B cell (primary cell): ENCODE results near the gene PITPNB. TPM values are rescaled to one million over a fixed set of nuclear protein-coding genes. Genes with fewer than 3 reads are reported as not detected.

ENCODE experiments used
- ATAC-seq: fragments of 200-7000 bp; cut with Tn5 transposase; one replicate; pipeline ENCODE4 v1.10.0; 2021; ENCODE audit warnings: low read depth, mild to moderate bottlenecking, moderate number of reproducible peaks, moderate library complexity
- CTCF ChIA-PET: fragments of 350-600 bp; sonication (Branson Sonifier 250); formaldehyde crosslinking; loops from one replicate; lab custom pipeline; 2021; ENCODE audit warnings: antibody characterized with exemption, inconsistent platforms; lab: Charles Lee
- POLR2A ChIA-PET: fragments of 350-600 bp; sonication (Branson Sonifier 250); formaldehyde crosslinking; loops from one replicate; lab custom pipeline; 2021; ENCODE audit warnings: antibody characterized with exemption; lab: Charles Lee
- DNase-seq: peaks from one replicate; pipeline ENCODE4 v3.0.0; 2013
- H2AFZ ChIP-seq: 2 replicates; pipeline ENCODE4 v1.6.1; 2012; ENCODE audit warnings: mild to moderate bottlenecking, low read depth, low read length; ENCODE audit not compliant: insufficient read depth, poor library complexity, severe bottlenecking
- H3K27ac ChIP-seq, 2 donors: 1 replicate in 1 of 2; 2 replicates in 1 of 2; pipeline ENCODE4 v1.5.1; 2012 to 2013; ENCODE audit warnings: low read length in 2 of 2, mild to moderate bottlenecking in 2 of 2, moderate library complexity in 1 of 2
- H3K27me3 ChIP-seq, 4 experiments: fragments of 200-600 bp in 1 of 4; sonication (generic) in 1 of 4; replicated peaks in 1 of 4; 1 replicate in 2 of 4; 2 replicates in 2 of 4; pipeline versions ENCODE4 v1.6.1 to v1.7.0; 2013 to 2016; ENCODE audit warnings: low read length in 3 of 4, mild to moderate bottlenecking in 2 of 4, mixed read lengths in 1 of 4, moderate library complexity in 1 of 4; ENCODE audit not compliant: insufficient read depth in 4 of 4, control insufficient read depth in 3 of 4; ENCODE audit errors: control extremely low read depth in 1 of 4
- H3K36me3 ChIP-seq, 2 experiments: replicated peaks in 1 of 2; 1 replicate in 1 of 2; 2 replicates in 1 of 2; pipeline versions ENCODE4 v1.6.1 to v1.7.1; 2013; ENCODE audit warnings: low read length in 1 of 2; ENCODE audit not compliant: insufficient read depth in 2 of 2, control insufficient read depth in 1 of 2; ENCODE audit errors: control extremely low read depth in 1 of 2, extremely low read depth in 1 of 2
- H3K4me1 ChIP-seq, 2 donors: fragments of 200-600 bp in 1 of 2; sonication (generic) in 1 of 2; 1 replicate in 1 of 2; 2 replicates in 1 of 2; pipeline versions ENCODE4 v1.5.1 to v1.6.1; 2013 to 2017; ENCODE audit warnings: low read length in 2 of 2; ENCODE audit not compliant: control insufficient read depth in 2 of 2, insufficient read depth in 2 of 2
- H3K4me2 ChIP-seq: replicated peaks from 2 replicates; pipeline ENCODE3; 2012; ENCODE audit warnings: mild to moderate bottlenecking, low read depth, low read length; ENCODE audit not compliant: poor library complexity, severe bottlenecking
- H3K4me3 ChIP-seq, 5 experiments: fragments of 200-600 bp in 1 of 5; sonication (generic) in 1 of 5; 1 replicate in 3 of 5; 2 replicates in 2 of 5; pipeline versions ENCODE4 v1.5.1 to v1.7.0; 2011 to 2016; ENCODE audit warnings: low read length in 4 of 5, mild to moderate bottlenecking in 4 of 5, low read depth in 2 of 5, control low read depth in 1 of 5, moderate library complexity in 1 of 5; ENCODE audit not compliant: insufficient read depth in 1 of 5; ENCODE audit errors: control extremely low read depth in 1 of 5, extremely low read depth in 1 of 5
- H3K79me2 ChIP-seq: fragments of 200-600 bp; sonication (generic); one replicate; pipeline ENCODE4 v1.6.0; 2016; ENCODE audit warnings: low read length; ENCODE audit not compliant: control insufficient read depth, insufficient read depth
- H3K9ac ChIP-seq: fragments of 200-600 bp; sonication (generic); 2 replicates; pipeline ENCODE4 v1.6.1; 2017; ENCODE audit warnings: mild to moderate bottlenecking, low read length, moderate library complexity
- H3K9me3 ChIP-seq, 3 donors: one replicate each; pipeline versions ENCODE4 v1.6.1 to v1.7.1; 2013; ENCODE audit warnings: low read length in 2 of 3; ENCODE audit not compliant: control insufficient read depth in 2 of 3, insufficient read depth in 1 of 3; ENCODE audit errors: control extremely low read depth in 1 of 3
- H4K20me1 ChIP-seq: 2 replicates; pipeline ENCODE4 v1.6.0; 2012; ENCODE audit warnings: mild to moderate bottlenecking, low read length; ENCODE audit not compliant: insufficient read depth, control insufficient read depth, poor library complexity, severe bottlenecking
- H3K27ac Mint-ChIP-seq: one replicate; pipeline ENCODE4 v1.8.0; 2021; ENCODE audit warnings: mixed read lengths
- H3K27me3 Mint-ChIP-seq: one replicate; pipeline ENCODE4 v1.8.0; 2021; ENCODE audit warnings: mixed read lengths
- H3K4me1 Mint-ChIP-seq: one replicate; pipeline ENCODE4 v1.8.0; 2021; ENCODE audit warnings: mixed read lengths
- H3K4me3 Mint-ChIP-seq: one replicate; pipeline ENCODE4 v1.8.0; 2021; ENCODE audit warnings: mixed read lengths
- H3K9me3 Mint-ChIP-seq: one replicate; pipeline ENCODE4 v1.8.0; 2022; ENCODE audit warnings: mixed read lengths; ENCODE audit not compliant: insufficient read depth
- CTCF ChIP-seq: fragments of 200-600 bp; IDR thresholded peaks from one replicate; pipeline ENCODE4 v1.8.0; 2022; ENCODE audit warnings: antibody characterized with exemption, mild to moderate bottlenecking
- EZH2 ChIP-seq: IDR thresholded peaks from 2 replicates; pipeline ENCODE4 v1.6.1; 2012; ENCODE audit warnings: borderline replicate concordance, low read depth, mild to moderate bottlenecking, moderate library complexity, low read length; ENCODE audit not compliant: insufficient read depth, poor library complexity, severe bottlenecking
- WGBS: methylation state at CpG from one replicate; pipeline ENCODE4 v1.1.5; 2013; ENCODE audit warnings: missing lambda C conversion rate; ENCODE audit not compliant: insufficient coverage; 5-methylcytosine and 5-hydroxymethylcytosine counted together
- intact Hi-C: fragments of 100-400 bp; cut with micrococcal nuclease; formaldehyde crosslinking; loops from one replicate; pipeline ENCODE4 v1.10.0; 2022
- polyA plus RNA-seq: library from polyadenylated mRNA; depleted of rRNA; stranded (reverse); fragments of >200 nt; gene quantifications from 2 replicates; pipeline ENCODE4 v1.2.3, GENCODE V29; 2012
- total RNA-seq, 2 donors: library from RNA; stranded (reverse); fragments of 120-200 nt in 1 of 2; gene quantifications; 1 replicate in 1 of 2; 2 replicates in 1 of 2; pipeline versions ENCODE4 v1.2.3 to v1.2.4, GENCODE V29; 2013 to 2022

The PITPNB gene
- total and polyA plus RNA-seq, 2 donors (not counting 1 experiment from before 2014, with no cell fraction given), result 17.5 to 82.3 TPM

GRCh38 chr22:27937453-27937852 is 18.4 kb upstream of the PITPNB start:
- H3K36me3 ChIP-seq, result peaks cover 0 to 3% of the 10 kb centered on the region in 2 experiments
- no peaks in the 10 kb centered on the region for H4K20me1 ChIP-seq
- no peaks in the 10 kb centered on the region for H3K9me3 Mint-ChIP-seq
- no peaks in the 10 kb centered on the region for H3K27me3 Mint-ChIP-seq
- no peak overlapping the region for H3K9ac ChIP-seq
- no peaks in the 10 kb centered on the region for H3K4me1 Mint-ChIP-seq
- H3K4me3 ChIP-seq, result no peak overlapping the region
- no peaks in the 10 kb centered on the region for H3K27me3 ChIP-seq
- CTCF ChIA-PET, result interaction anchor here (1.0 to 2.4 kb wide), 4 partner anchors 12 to 55 kb away, joined by 3 to 17 read pairs (median 6); no protein-coding TSS in a partner anchor
- WGBS, result 60% methylated on average over 1 of the region's 2 CpGs
- DNase-seq (no peak), ATAC-seq (no peak)
- no peaks in the 10 kb centered on the region for H3K4me1 ChIP-seq
- H3K27ac Mint-ChIP-seq, result no peak overlapping the region
- TF ChIP-seq EZH2, result no peak
- no peak for TF ChIP-seq CTCF
- no peak overlapping the region for H2AFZ ChIP-seq
- no peak overlapping the region for H3K4me3 Mint-ChIP-seq
- intact Hi-C loops, result no loop called here
- no peak overlapping the region for H3K4me2 ChIP-seq
- no peak overlapping the region for H3K27ac ChIP-seq
- H3K79me2 ChIP-seq, result peaks cover 10% of the 10 kb centered on the region
- POLR2A ChIA-PET, result no interaction called here
- H3K9me3 ChIP-seq, result no peaks in the 10 kb centered on the region

- H3K79me2 ChIP-seq, result peaks cover 23% of the 10 kb centered on the region
- no peak overlapping the region for H2AFZ ChIP-seq
- no CpG with 5 or more reads among the region's 1 CpG for WGBS
- Mint-ChIP-seq H3K27me3 (no peaks in the 10 kb centered on the region), H3K27ac (no peak overlapping the region), H3K4me1 (no peaks in the 10 kb centered on the region), H3K4me3 (no peak overlapping the region), H3K9me3 (no peaks in the 10 kb centered on the region)
- CTCF ChIA-PET, result interaction anchor here (0.5 to 2.4 kb wide), 3 partner anchors 13 to 52 kb away, joined by 4 to 17 read pairs (median 6); no protein-coding TSS in a partner anchor
- no peak overlapping the region for H3K27ac ChIP-seq
- H3K9ac ChIP-seq, result no peak overlapping the region
- no peak overlapping the region for H3K4me2 ChIP-seq
- H3K9me3 ChIP-seq, result no peaks in the 10 kb centered on the region
- POLR2A ChIA-PET, result interaction anchor here (0.7 kb wide), 1 partner anchor 475 kb away, joined by 3 read pairs; no protein-coding TSS in a partner anchor
- H3K4me3 ChIP-seq, result no peak overlapping the region
- TF ChIP-seq CTCF (no peak), EZH2 (no peak)
- intact Hi-C loops, result no loop called here
- H3K4me1 ChIP-seq, result no peaks in the 10 kb centered on the region
- no peaks in the 10 kb centered on the region for H3K27me3 ChIP-seq
- peaks cover 0 to 3% of the 10 kb centered on the region in 2 experiments for H3K36me3 ChIP-seq
- ATAC-seq (no peak), DNase-seq (no peak)
- H4K20me1 ChIP-seq, result no peaks in the 10 kb centered on the region
Observed at GRCh38 chr22:27935897-27936296, 16.8 kb upstream of the PITPNB start.
